ENCODE results near the gene GDNF.
"Not testable (repeated sequence)": the region's sequence is repeated elsewhere in the genome, so short reads cannot be mapped to it uniquely, and the experiment has no call there.

GRCh38 chr5:37781409-37781808, 58.4 kb downstream of the GDNF start:
- not testable (repeated sequence) for TF ChIP-seq CTCF, POLR2A (IDR thresholded peaks at IDR 0.05)

All from lower leg skin (tissue), 3 donors.